GM19193 (cell line): ENCODE measurements around the gene FLT1.

Source experiments
- POLR2A ChIP-seq: IDR thresholded peaks from 4 replicates; pipeline ENCODE4 v1.6.1; 2011; ENCODE audit not compliant: insufficient read depth, insufficient read length; ENCODE audit errors: extremely low read depth

Gene FLT1

DNA sequence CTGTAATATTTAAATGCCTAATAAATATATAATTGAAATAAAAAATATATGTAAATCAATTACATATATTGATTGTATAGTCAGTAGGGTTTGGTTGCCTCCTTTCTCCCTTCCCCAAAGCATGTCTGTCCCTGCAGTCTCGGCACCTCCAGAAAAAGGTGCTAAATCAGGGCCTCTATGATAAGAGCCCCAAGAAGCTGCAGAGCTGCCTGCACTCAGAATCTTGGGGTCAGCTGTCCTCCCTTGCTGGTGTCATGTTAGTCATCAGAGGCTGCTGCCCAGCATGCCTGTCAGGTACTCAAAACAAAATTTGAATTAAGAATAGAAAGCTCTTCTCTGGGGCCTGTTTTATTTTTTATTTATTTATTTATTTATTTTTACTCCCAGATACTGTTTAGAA is 9.8 kb downstream of the FLT1 start:
- no peak for TF ChIP-seq POLR2A

DNA sequence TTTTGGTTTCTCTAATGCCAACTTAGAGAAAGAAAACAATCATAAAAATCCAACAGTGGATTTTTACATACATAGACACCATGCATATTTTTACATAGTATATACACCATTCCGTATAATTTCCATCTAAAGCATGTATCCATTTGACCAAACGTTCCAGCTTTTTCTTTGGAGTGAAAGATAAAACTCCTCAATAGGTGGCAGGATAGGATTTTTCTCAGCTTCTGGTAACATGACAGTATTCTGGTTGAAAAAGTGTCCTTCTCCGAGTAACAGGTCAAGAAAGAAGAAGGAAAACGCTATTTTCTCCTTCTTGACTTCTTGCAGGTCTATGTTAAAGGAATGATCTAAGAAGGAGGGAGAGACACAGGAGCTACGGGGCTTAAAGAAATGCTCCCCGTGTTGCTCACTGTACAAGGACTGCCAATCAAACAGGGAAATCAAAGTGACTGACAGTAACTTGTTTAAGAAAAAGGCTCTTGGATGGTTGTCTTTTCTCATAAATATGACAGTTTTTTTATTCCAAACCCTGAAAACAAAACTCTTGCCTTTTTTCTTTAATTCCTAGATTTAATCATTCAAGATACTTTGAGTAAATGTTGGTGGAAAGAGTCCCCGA is 11.5 kb downstream of the FLT1 start:
- TF ChIP-seq POLR2A, result no peak

DNA sequence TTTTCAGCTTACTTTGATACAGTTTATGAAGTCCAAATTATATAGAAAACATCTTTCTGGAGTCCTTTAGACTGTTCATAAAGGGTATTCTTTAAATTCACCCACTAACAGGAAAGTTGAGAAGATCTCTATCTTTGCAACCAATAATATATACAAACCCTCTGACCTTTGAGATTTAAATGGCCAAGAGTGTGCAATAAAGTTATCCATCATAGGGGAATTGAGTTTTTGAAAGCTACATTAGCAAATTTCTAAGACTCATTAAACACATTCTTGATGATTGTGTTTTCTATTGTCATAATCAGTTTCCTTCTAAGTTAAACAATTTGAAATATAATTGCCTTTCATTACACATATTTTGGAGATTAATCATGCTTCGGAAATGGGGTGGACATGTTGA is 15.9 kb downstream of the FLT1 start:
- TF ChIP-seq POLR2A, result no peak

DNA sequence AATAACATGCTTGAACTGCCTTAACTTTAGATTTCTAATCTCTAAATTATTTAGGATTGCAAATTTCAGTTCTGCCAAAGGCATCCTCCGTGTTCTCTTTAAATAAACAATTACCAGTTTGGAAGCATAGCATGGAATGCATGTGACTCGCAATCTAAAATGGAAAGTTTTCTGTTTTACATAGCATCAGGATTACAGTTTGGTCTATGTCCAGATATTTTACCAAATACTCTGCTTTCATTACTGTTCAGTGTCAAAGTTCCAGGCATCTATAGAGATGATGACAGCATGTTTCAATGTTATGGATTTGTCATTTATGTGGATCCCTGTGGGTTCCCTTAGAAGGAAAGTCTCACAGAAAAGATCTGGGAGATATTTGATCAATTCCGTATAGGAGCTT is 16.8 kb downstream of the FLT1 start:
- TF ChIP-seq POLR2A, result no peak

- no peak for TF ChIP-seq POLR2A
These were observed 17.3 kb downstream of the FLT1 start for GRCh38 chr13:28477709-28477973.

DNA sequence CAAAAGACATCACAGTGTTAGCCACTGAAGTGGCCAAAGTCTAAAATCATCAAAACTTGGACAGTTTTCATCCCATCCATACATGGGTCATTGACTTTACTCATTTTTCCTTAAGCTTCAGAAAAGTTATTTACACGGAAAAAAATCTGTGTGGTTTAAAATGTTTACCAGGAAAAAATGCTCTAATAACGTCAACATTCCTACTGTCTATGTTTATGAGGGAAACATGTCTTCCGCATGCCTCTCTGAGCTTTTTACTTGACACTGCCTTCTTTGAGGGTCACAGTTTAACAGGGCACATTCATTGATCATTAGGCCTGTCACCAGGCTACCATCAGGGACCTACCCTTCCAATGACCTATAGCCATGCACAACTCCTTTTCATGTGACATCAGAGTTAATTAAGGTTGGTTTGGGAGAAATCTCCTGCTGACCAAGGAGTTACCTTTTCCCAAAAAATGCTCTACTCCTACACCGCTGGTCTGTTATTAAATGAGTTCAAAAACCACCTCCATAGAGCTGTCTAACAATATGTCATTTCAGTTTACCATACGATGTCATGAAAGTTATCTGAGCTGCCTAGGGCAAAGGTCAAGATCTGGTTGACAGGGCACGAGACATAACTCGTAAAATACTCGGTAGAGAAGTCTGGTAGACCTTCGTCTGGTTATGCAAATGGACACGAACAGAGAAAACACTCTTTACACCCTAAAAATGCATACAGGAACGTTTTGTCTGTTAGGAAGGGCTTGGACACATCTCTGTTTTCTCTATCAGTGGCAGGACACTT is 17.8 kb downstream of the FLT1 start:
- TF ChIP-seq POLR2A, result no peak

- TF ChIP-seq POLR2A, result no peak
These were observed 18.8 kb downstream of the FLT1 start for GRCh38 chr13:28475916-28476725.

DNA sequence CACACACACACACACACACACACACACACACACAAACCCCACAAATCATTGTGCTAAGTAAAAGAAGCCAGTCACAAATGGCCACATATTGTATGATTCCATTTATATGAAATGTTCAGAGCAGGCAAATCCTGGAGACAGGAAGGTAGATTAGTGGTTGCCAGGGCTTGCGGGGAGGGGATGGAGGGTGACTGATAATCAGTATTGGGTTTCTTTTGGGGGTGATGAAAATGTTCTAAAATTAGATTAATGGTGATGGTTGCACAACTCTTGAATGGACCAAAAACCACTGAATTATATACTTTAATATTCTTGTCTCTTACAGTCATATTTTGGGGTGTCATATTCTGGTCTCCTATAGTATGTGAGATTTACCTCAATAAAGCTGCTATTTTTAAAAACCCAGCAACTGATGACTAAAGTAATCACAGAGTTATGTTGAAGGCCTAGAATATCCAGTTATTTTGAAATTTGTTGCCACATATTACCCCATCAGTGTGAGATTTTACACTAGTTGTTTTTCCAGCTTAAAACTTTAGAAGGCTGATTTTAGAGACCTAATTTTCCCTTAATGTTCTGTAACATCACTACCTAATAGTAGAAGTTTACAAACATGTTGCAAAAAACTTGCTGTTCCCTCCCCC is 20.3 kb downstream of the FLT1 start:
- TF ChIP-seq POLR2A, result no peak

- no peak for TF ChIP-seq POLR2A
These were observed 21.9 kb downstream of the FLT1 start for GRCh38 chr13:28473044-28473443.

GRCh38 chr13:28471421-28471820 is 23.5 kb downstream of the FLT1 start:
- no peak for TF ChIP-seq POLR2A

DNA sequence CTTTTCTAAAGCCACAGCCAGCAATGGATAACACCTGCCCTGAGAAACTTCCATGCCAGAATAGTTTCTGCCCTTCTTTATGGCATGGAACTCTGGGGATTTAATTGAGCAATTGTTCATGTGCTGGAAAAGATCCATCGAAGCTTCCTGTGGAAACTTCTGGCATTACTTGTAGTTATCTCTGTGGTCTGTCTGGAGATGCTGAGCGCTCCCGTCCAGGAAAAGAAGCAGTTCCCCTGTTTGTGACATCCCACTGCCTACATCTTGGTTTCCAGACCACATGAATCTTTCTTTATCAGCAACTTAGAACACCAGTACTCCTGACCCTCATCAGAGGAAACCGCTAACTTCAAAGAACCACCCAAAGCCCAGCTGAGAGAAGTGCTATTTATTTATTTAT is 24.6 kb downstream of the FLT1 start:
- TF ChIP-seq POLR2A, result no peak

DNA sequence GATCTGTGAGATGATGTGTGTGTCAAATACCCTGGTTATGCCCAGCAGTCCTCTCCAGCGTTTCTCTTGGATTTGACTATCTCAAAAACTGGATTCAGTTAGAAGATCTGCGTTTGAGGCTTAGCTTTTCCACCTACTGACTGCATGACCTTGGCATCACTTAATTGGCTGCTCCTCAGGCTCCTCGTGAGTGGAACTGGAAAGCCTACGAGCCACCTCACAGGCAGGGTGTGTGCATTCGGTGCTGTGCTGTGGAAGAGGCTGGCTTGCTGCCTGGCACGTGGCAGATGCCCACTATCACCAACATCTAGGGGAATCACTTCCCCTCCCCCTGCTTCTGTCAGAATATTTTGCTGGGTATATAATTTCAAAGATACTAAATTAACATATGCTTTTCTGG is 25.6 kb downstream of the FLT1 start:
- TF ChIP-seq POLR2A, result no peak

DNA sequence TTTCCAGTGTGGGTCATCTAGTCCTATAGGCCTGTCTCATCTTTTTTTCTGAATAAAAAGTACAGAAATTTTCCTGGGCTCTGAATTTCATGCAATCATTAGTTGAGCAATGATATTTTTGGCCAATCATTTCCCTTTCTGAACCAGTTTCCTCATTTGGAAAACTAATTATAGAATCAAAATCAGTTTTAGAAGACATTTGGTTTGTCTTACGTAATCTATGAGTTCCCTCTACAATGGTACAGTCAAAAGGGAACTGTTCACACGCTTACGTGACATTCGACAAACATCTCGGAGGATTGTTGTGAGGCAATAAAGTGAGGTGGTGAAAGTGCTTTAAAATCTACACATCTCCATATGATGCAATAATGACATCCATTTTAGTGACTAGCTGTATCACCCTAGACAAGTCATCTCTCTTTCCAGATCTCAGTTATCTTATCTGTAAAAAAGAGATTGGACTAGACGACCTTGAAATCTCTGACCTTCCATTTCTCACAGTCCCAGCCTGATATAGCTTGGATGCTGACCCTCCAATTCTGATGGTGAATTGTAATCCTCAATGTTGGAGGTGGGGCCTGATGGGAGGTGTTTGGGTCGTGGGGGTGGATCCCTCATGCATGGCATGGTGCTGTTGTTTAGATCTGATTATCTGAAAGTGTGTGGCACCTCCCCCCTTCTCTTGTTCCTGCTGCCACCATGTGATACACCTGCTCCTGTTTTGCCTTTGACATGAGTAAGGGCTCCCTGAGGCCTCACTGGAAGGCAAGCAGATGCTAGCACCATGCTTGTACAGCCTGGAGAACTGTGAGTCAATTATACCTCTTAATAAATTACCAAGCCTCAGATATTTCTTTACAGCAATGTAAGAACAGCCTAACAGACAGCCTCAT is 26.7 kb downstream of the FLT1 start:
- no peak for TF ChIP-seq POLR2A

- TF ChIP-seq POLR2A, result no peak
These were observed 27.9 kb downstream of the FLT1 start for GRCh38 chr13:28467034-28467433.
